GM12874 (cell line): ENCODE data around the gene PLK5.

Experiments
- CTCF ChIP-seq: IDR thresholded peaks from 2 replicates; pipeline ENCODE4 v1.5.1; 2011; ENCODE audit warnings: low read depth, mild to moderate bottlenecking, control low read depth, low read length, moderate library complexity; ENCODE audit not compliant: insufficient read depth

PLK5 gene

GRCh38 chr19:1508507-1508856 is 15.4 kb upstream of the PLK5 start:
- no peak for TF ChIP-seq CTCF

- TF ChIP-seq CTCF: no peak
Observed at GRCh38 chr19:1509602-1510441, 14.1 kb upstream of the PLK5 start.

GRCh38 chr19:1510442-1510806 is 13.5 kb upstream of the PLK5 start:
- no peak for TF ChIP-seq CTCF

- TF ChIP-seq CTCF: no peak
Observed at GRCh38 chr19:1510807-1511206, 13.1 kb upstream of the PLK5 start.

GRCh38 chr19:1511318-1512317 is 12.3 kb upstream of the PLK5 start:
- TF ChIP-seq CTCF: no peak

GRCh38 chr19:1512671-1513498 is 11.0 kb upstream of the PLK5 start, which contains the start of gene ADAMTSL5:
ADAMTSL5 (minus strand) TSS chr19:1513019; CDS start chr19:1510943, 2,076 bp downstream.
- no peak for TF ChIP-seq CTCF
